MM.1S (cell line): Measurements from ENCODE around the gene PTPN22.

Source experiments
- DNase-seq: peaks from one replicate; pipeline ENCODE4 v3.0.0-alpha.2; 2015
- H2AFZ ChIP-seq: fragments of 300-600 bp; sonication (generic); 2 replicates; pipeline ENCODE4 v1.6.0; 2016; ENCODE audit warnings: antibody characterized with exemption, low read length
- H3F3A ChIP-seq: fragments of 300-600 bp; sonication (generic); 2 replicates; pipeline ENCODE4 v1.6.1; 2016; ENCODE audit warnings: mild to moderate bottlenecking, antibody characterized with exemption, low read length, moderate library complexity, mixed read lengths; ENCODE audit not compliant: insufficient read depth
- H3K27ac ChIP-seq: fragments of 300-600 bp; sonication (generic); 2 replicates; pipeline ENCODE4 v1.5.1; 2016; ENCODE audit warnings: mild to moderate bottlenecking, low read length
- H3K27me3 ChIP-seq: fragments of 300-600 bp; sonication (generic); replicated peaks from 2 replicates; pipeline ENCODE4 v1.6.0; 2016; ENCODE audit warnings: low read length; ENCODE audit not compliant: insufficient read depth
- H3K36me3 ChIP-seq: fragments of 300-600 bp; sonication (generic); replicated peaks from 2 replicates; pipeline ENCODE4 v1.6.1; 2016; ENCODE audit warnings: mild to moderate bottlenecking, low read length, mixed read lengths; ENCODE audit not compliant: insufficient read depth
- H3K4me1 ChIP-seq: fragments of 300-600 bp; sonication (generic); 2 replicates; pipeline ENCODE4 v1.6.1; 2016; ENCODE audit warnings: low read length, mixed read lengths
- H3K4me2 ChIP-seq: fragments of 300-600 bp; sonication (generic); 2 replicates; pipeline ENCODE4 v1.6.0; 2016; ENCODE audit warnings: low read depth, low read length
- H3K4me3 ChIP-seq: fragments of 300-600 bp; sonication (generic); 2 replicates; pipeline ENCODE4 v1.5.1; 2016; ENCODE audit warnings: low read length, mixed read lengths
- H3K79me2 ChIP-seq: fragments of 300-600 bp; sonication (generic); 2 replicates; pipeline ENCODE4 v1.6.1; 2016; ENCODE audit warnings: mixed run types, low read length, mixed read lengths
- H3K9ac ChIP-seq: fragments of 300-600 bp; sonication (generic); 2 replicates; pipeline ENCODE4 v1.6.1; 2016; ENCODE audit warnings: low read length, mixed read lengths
- H3K9me2 ChIP-seq: fragments of 300-600 bp; sonication (generic); replicated peaks from 2 replicates; pipeline ENCODE4 v1.6.1; 2016; ENCODE audit warnings: mild to moderate bottlenecking, low read length, mixed read lengths; ENCODE audit not compliant: insufficient read depth
- H3K9me3 ChIP-seq: fragments of 300-600 bp; sonication (generic); replicated peaks from 2 replicates; pipeline ENCODE4 v1.6.1; 2016; ENCODE audit warnings: mild to moderate bottlenecking, low read length, mixed read lengths; ENCODE audit not compliant: insufficient read depth
- H4K20me1 ChIP-seq: fragments of 300-600 bp; sonication (generic); 2 replicates; pipeline ENCODE4 v1.6.1; 2016; ENCODE audit warnings: mild to moderate bottlenecking, low read length, moderate library complexity, mixed read lengths; ENCODE audit not compliant: insufficient read depth
- CTCF ChIP-seq: fragments of 300-600 bp; sonication (generic); IDR thresholded peaks from 2 replicates; pipeline ENCODE4 v1.5.1; 2016; ENCODE audit warnings: antibody characterized with exemption, low read length, mixed read lengths
- EZH2 ChIP-seq: fragments of 300-600 bp; sonication (generic); optimal IDR thresholded peaks from 2 replicates; pipeline ENCODE3; 2017; ENCODE audit warnings: low read depth, mild to moderate bottlenecking, antibody characterized with exemption, low read length, mixed read lengths
- EZH2phosphoT487 ChIP-seq: fragments of 300-600 bp; sonication (generic); IDR thresholded peaks from 2 replicates; pipeline ENCODE4 v1.6.1; 2018; ENCODE audit warnings: antibody characterized with exemption, low read length

PTPN22 gene

DNA sequence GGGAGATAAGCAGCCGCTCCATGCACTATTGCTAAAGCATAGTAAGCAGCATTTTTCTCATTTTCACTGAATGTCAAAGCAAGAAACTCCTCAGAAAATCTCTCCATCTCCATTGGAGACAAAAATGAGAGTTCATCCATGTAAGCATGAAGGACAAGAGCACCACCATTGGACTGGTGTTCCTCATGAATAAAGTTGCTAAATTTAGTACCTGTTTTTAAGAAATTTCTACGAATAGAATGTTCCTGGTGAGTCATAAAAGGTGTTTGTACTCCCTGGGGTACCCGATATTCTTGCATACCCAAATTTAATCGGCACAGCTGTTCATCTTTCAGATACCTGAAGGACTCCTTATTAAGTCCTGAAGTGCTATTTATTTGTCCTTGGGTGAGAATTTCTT lies 74.0 kb downstream of the PTPN22 start:
- peaks cover 6% of the 10 kb centered on the region; the same call in 1 of the 2 replicates for H3K4me1 ChIP-seq
- H3K9ac ChIP-seq: no peak overlapping the region
- no peak for TF ChIP-seq CTCF
- no peak for TF ChIP-seq EZH2phosphoT487
- no peaks in the 10 kb centered on the region for H4K20me1 ChIP-seq
- H3K79me2 ChIP-seq: peaks cover 47% of the 10 kb centered on the region
- no peaks in the 10 kb centered on the region for H3K9me3 ChIP-seq
- H3K4me2 ChIP-seq: no peak overlapping the region
- peaks cover 5% of the 10 kb centered on the region; the same call in 1 of the 2 replicates for H3F3A ChIP-seq
- H3K36me3 ChIP-seq: no peaks in the 10 kb centered on the region
- no peaks in the 10 kb centered on the region for H3K27me3 ChIP-seq
- H3K4me3 ChIP-seq: no peak overlapping the region
- H2AFZ ChIP-seq: no peak overlapping the region
- H3K9me2 ChIP-seq: no peaks in the 10 kb centered on the region
- no peak overlapping the region for H3K27ac ChIP-seq
- no peak for DNase-seq

- no peak for DNase-seq
- peaks cover 23% of the 10 kb centered on the region for H3K79me2 ChIP-seq
- no peak overlapping the region for H3K27ac ChIP-seq
- no peaks in the 10 kb centered on the region for H3K27me3 ChIP-seq
- H4K20me1 ChIP-seq: no peaks in the 10 kb centered on the region
- H2AFZ ChIP-seq: no peak overlapping the region
- H3K9me2 ChIP-seq: no peaks in the 10 kb centered on the region
- H3K4me3 ChIP-seq: no peak overlapping the region
- H3K9ac ChIP-seq: no peak overlapping the region
- no peaks in the 10 kb centered on the region for H3K9me3 ChIP-seq
- no peaks in the 10 kb centered on the region for H3K36me3 ChIP-seq
- TF ChIP-seq EZH2: no peak
- no peak for TF ChIP-seq CTCF
- TF ChIP-seq EZH2phosphoT487: no peak
- H3K4me2 ChIP-seq: no peak overlapping the region
- peaks cover 10% of the 10 kb centered on the region; the same call in 1 of the 2 replicates for H3K4me1 ChIP-seq
- peaks cover 7% of the 10 kb centered on the region; the same call in 1 of the 2 replicates for H3F3A ChIP-seq
Observed at GRCh38 chr1:113793878-113794834, 77.4 kb downstream of the PTPN22 start.

- no peak overlapping the region for H3K4me3 ChIP-seq
- H4K20me1 ChIP-seq: no peaks in the 10 kb centered on the region
- no peak for DNase-seq
- peak overlapping the region; percentile 41; the same call in 1 of the 2 replicates for H3K9ac ChIP-seq
- H3K4me1 ChIP-seq: peaks cover 10% of the 10 kb centered on the region; the same call in 1 of the 2 replicates
- no peaks in the 10 kb centered on the region for H3K9me3 ChIP-seq
- H3K36me3 ChIP-seq: no peaks in the 10 kb centered on the region
- peaks cover 7% of the 10 kb centered on the region; the same call in 1 of the 2 replicates for H3F3A ChIP-seq
- peak overlapping the region; percentile 83 for H3K27ac ChIP-seq
- TF ChIP-seq EZH2 (no peak), CTCF (no peak), EZH2phosphoT487 (no peak)
- peak overlapping the region; percentile 6; the same call in 1 of the 2 replicates for H3K4me2 ChIP-seq
- H2AFZ ChIP-seq: no peak overlapping the region
- no peaks in the 10 kb centered on the region for H3K9me2 ChIP-seq
- H3K27me3 ChIP-seq: no peaks in the 10 kb centered on the region
- peaks cover 20% of the 10 kb centered on the region for H3K79me2 ChIP-seq
Observed at GRCh38 chr1:113792986-113793385, 78.5 kb downstream of the PTPN22 start.
